HS-27A (cell line): ENCODE measurements around the gene UPF2.
"Not testable (repeated sequence)": the region's sequence is repeated elsewhere in the genome, so short reads cannot be mapped to it uniquely, and the experiment has no call there.

Source experiments
- DNase-seq: peaks from one replicate; pipeline ENCODE4 v3.0.0-alpha.2; 2012; ENCODE audit warnings: low read depth, missing footprints

Gene UPF2

GRCh38 chr10:11907914-11908313 is 134.7 kb downstream of the UPF2 start:
- no peak for DNase-seq

GRCh38 chr10:11906714-11907113 is 135.9 kb downstream of the UPF2 start:
- DNase-seq: no peak

GRCh38 chr10:11902646-11903045 is 140.0 kb downstream of the UPF2 start:
- no peak for DNase-seq

- DNase-seq: no peak
These were observed 140.7 kb downstream of the UPF2 start for GRCh38 chr10:11901833-11902475.

GRCh38 chr10:11901454-11901832 is 141.2 kb downstream of the UPF2 start:
- no peak for DNase-seq

GRCh38 chr10:11901036-11901301 is 141.6 kb downstream of the UPF2 start:
- no peak for DNase-seq

GRCh38 chr10:11899067-11899876 is 143.3 kb downstream of the UPF2 start:
- no peak for DNase-seq

GRCh38 chr10:11898372-11899066 is 144.1 kb downstream of the UPF2 start:
- no peak for DNase-seq

- DNase-seq: no peak
These were observed 144.6 kb downstream of the UPF2 start for GRCh38 chr10:11898033-11898371.

- no peak for DNase-seq
These were observed 145.9 kb downstream of the UPF2 start for GRCh38 chr10:11896549-11897200.

GRCh38 chr10:11895598-11895997 is 147.0 kb downstream of the UPF2 start:
- DNase-seq: no peak

- no peak for DNase-seq
These were observed 147.5 kb downstream of the UPF2 start for GRCh38 chr10:11895108-11895466.

- DNase-seq: no peak
These were observed 148.1 kb downstream of the UPF2 start for GRCh38 chr10:11894381-11895107.

GRCh38 chr10:11893749-11894278 is 148.8 kb downstream of the UPF2 start:
- DNase-seq: no peak

GRCh38 chr10:11891776-11892486 is 150.7 kb downstream of the UPF2 start:
- no peak for DNase-seq

GRCh38 chr10:11889263-11889662 is 153.3 kb downstream of the UPF2 start:
- DNase-seq: not testable (repeated sequence)

- no peak for DNase-seq
These were observed 155.0 kb downstream of the UPF2 start for GRCh38 chr10:11887381-11888227.

- no peak for DNase-seq
These were observed 155.8 kb downstream of the UPF2 start for GRCh38 chr10:11886851-11887250.

- no peak for DNase-seq
These were observed 156.5 kb downstream of the UPF2 start for GRCh38 chr10:11886138-11886474.

GRCh38 chr10:11885437-11886137 is 157.0 kb downstream of the UPF2 start:
- no peak for DNase-seq
